Measurements from ENCODE around the gene DIABLO.
"Not testable (repeated sequence)": the region's sequence is repeated elsewhere in the genome, so short reads cannot be mapped to it uniquely, and the experiment has no call there.

The DIABLO gene

DNA sequence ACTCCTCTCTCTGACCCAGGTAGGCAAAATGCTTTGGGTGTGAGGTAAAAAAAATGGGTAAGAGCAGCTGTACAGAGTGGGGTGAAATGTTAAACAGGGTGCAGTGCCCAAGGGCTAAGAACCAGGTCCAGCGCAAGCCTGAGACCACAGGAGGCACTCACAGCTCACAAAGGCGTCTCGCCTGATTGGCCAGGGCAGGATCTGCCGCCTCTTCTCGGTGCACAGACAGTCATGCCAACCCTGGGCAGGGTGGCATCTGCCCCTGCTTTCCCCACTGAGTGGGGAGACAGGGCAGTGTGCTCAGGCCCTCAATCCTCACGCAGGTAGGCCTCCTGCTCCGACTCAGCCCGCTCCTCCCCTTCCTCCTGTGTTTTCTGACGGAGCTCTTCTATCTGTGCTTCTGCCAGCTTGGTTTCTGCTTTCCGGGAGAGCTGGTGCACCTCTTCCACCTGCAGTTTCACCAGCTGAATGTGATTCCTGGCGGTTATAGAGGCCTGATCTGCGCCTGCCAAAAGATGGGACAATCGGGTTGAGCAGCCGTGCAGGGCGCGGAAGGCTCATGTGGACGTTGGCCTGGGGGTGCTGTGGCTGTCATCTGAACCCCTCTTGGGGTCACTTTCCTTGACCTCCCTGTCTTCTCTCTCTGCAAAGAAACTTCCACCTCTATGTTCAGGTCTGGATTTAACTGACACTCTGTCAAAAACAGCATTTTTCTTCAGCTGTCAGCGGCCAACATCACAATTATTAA is 17.6 kb downstream of the DIABLO start:
- no peak for DNase-seq (ENCODE audit: low read depth)

DNA sequence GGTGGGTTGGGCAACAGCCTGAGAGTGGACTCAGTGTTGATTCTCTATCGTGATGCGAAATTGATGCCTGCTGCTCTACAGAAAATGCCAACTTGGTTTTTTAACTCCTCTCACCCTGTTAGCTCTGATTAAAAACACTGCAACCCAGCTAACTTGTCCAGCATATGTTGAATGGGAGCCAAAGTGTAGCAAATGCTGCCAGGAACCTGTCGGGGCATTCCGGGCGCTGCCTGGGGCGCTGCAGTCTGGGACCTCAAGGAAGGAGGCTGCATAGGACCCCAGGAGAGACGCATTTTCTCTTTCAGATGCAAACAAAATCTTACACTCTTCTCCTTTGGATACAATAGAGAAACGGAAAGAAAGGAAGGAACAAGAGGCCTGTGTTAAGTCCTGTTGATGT is 18.5 kb downstream of the DIABLO start:
- DNase-seq (ENCODE audit: low read depth): no peak

DNA sequence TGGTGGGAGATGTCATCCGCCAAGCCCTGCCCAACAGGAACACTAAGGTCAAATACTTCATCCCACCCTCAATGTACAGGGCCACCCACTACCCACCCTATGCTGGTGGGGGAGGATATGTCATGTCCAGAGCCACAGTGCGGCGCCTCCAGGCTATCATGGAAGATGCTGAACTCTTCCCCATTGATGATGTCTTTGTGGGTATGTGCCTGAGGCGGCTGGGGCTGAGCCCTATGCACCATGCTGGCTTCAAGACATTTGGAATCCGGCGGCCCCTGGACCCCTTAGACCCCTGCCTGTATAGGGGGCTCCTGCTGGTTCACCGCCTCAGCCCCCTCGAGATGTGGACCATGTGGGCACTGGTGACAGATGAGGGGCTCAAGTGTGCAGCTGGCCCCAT is 18.9 kb downstream of the DIABLO start:
- no peak for DNase-seq (ENCODE audit: low read depth)

DNA sequence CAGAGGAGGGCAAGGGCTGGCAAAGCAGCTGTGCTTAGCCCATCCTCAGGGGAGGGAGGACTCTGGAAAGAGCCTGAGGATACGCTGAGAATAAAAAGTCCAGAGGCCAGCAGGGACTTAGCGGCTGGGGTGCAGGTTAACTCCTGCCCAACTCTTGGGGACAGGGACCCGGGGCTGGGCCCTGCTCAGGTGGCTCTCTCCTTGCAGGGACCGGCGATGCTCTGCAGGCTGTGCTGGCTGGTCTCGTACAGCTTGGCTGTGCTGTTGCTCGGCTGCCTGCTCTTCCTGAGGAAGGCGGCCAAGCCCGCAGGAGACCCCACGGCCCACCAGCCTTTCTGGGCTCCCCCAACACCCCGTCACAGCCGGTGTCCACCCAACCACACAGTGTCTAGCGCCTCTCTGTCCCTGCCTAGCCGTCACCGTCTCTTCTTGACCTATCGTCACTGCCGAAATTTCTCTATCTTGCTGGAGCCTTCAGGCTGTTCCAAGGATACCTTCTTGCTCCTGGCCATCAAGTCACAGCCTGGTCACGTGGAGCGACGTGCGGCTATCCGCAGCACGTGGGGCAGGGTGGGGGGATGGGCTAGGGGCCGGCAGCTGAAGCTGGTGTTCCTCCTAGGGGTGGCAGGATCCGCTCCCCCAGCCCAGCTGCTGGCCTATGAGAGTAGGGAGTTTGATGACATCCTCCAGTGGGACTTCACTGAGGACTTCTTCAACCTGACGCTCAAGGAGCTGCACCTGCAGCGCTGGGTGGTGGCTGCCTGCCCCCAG is 19.6 kb downstream of the DIABLO start:
- no peak for DNase-seq (ENCODE audit: low read depth)

DNA sequence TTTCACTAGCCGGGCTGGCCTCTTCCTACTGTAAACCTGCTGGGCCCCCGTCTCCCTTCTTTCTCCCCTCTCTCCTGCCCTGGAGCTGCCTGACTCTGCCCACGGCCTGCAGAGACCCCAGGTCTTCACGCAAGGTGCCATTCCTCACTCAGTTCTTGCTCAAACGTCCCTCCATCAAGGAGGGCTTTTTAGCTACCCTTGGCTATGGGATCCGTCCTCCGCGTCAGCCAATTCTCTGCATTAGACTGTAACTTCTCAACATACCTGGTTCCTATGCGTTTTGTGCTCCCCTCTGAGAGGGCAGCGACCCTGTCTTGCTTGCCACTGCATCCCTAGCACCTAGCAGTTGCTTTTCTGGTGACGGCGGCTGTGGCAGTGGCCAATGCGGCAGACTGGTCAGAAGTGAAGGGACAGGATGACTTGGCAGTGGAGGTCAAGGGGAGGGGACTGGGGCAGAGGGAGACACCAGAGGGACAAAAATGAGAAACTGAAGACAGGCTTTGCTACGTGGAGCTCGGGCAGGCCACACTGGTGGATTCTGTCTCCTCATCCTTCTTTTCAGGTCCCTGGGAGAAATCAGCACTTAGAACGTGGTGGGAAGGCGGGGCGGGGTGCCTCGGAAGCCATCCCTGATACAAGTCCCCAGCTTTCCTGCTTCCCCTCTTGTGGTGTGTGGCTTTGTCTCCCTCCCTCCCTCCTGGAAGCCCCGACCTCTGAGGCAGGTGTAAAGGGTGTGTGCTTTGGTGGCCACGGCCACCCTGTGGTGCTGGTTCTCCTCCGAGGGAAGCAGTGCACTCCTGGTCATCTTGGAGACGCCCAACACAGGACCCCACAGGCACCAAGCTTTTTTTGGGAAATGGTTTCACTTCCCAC is 20.6 kb downstream of the DIABLO start:
- DNase-seq (ENCODE audit: low read depth): no peak

GRCh38 chr12:122204167-122205052 is 21.4 kb downstream of the DIABLO start:
- DNase-seq (ENCODE audit: low read depth): no peak

DNA sequence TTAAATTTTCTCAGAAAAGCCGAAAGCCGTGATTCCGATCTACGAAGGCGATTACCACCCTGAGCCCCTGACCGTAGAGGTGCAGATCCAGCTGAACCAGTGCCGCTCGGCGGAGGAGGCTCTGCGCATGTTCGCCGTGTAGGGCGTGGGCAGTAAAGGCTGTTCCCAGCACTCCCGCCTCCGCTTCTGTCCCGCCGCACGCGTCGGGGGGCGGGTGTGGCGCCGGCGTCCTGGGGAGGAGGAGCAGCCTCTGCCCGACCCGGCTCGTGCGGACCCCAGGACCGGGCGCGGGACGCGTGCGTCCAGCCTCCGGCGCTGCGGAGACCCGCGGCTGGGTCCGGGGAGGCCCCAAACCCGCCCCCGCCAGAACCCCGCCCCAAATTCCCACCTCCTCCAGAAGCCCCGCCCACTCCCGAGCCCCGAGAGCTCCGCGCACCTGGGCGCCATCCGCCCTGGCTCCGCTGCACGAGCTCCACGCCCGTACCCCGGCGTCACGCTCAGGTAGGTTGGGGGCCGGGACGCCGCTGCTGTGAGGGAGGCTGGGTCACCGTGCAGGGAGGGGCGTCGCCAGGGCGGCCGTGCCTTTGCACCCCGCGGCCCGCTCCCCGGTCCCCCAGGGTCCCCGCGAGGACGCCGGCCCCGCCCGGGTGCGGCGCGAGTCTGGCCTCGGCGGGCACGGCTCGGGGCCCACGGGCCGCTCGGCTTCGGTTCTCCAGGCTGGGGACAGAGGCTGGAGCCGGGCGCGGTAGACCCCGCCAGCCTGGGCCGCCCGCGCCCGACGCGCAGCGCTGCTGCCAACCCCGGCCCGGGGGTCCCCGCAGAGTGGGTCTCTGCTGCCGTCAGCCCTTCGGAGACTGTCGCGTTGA is 22.3 kb downstream of the DIABLO start, which contains the start of gene B3GNT4:
Gene B3GNT4 (plus strand): TSS at position 409 of the 866 bp plus-strand sequence. CDS start 910 bp downstream, outside the sequence.
- no peak for DNase-seq (ENCODE audit: low read depth)

GRCh38 chr12:122202811-122203210 is 23.0 kb downstream of the DIABLO start:
- not testable (repeated sequence) for DNase-seq (ENCODE audit: low read depth)

DNA sequence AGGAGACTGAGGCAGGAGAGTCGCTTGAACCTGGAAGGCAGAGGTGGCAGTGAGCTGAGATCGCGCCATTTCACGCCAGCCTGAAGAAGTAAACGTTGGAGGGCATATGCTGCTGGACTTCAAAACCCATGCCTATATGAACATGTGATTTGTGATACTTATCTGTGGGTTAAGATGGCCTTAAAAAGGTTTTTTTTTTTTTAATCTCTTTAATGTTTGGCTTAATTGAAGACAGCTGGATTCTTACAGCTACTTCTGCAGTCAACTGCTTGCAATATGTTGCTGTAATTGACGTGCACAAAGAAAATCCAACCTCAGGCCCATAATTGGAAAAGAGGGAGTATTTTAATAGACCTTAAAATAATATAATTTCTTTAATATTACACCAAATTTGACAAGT is 23.8 kb downstream of the DIABLO start:
- no peak for DNase-seq (ENCODE audit: low read depth)

GRCh38 chr12:122201381-122201780 is 24.5 kb downstream of the DIABLO start:
- no peak for DNase-seq (ENCODE audit: low read depth)

DNA sequence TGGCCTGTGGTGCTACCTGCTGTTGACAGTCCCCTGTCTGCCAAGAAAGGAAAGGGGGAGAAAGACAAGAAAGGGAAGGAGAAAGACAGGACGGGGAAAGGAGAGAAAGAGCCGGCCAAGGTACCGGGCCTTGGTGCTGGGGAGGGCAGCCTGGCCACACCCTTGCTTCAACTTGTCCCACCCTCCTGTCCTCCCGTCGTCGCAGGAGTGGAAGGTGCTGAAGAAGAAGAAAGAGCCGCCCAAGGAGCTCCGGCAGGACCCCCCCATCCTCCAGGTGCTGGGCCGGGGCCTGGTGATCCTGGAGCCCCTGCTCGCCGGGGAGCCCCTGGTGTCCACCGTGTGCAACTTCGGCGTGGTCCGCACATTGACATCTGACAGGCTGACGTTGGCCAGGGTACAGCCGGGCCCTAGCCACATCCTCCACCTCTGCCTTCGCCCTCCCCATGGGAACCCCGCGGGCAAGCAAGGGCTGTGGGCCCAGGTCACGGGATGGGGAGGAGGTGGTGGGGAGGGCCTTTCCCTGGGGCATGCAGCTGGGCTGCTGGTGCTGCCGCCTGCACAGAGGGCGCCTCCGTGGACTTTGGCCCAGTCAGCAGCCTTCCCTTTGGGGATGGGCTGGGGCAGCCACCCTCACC is 25.2 kb downstream of the DIABLO start:
- DNase-seq (ENCODE audit: low read depth): no peak

GRCh38 chr12:122199484-122200355 is 26.1 kb downstream of the DIABLO start:
- DNase-seq (ENCODE audit: low read depth): no peak

- DNase-seq (ENCODE audit: low read depth): no peak
These were observed 28.3 kb downstream of the DIABLO start for GRCh38 chr12:122197612-122197966.

DNA sequence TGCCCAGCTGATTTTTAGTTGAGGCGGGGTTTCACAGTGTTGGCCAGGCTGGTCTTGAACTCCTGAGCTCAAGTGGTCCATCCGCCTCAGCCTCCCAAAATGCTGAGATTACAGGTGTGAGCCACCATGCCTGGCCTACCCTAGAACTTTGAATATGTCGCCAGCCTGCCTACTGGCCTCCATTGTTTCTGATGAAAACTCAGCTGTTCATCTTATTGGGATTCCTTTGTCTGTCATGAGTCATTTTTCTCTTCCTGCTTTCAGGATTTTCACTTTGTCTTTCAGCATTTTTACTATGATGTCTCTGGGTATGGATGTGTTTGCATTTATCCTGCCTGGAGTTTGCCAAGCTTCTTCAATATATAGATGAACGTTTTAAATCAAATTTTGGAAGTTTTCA is 30.4 kb downstream of the DIABLO start:
- DNase-seq (ENCODE audit: low read depth): no peak

- no peak for DNase-seq (ENCODE audit: low read depth)
These were observed 31.0 kb downstream of the DIABLO start for GRCh38 chr12:122194804-122195203.

GRCh38 chr12:122192441-122192840 is 33.4 kb downstream of the DIABLO start:
- no peak for DNase-seq (ENCODE audit: low read depth)

- DNase-seq (ENCODE audit: low read depth): no peak
These were observed 34.8 kb downstream of the DIABLO start for GRCh38 chr12:122190842-122191668.
